Coronary artery (tissue), 2 donors: Measurements from ENCODE around the gene GNA15.

ENCODE experiments used
- DNase-seq: peaks from one replicate; pipeline ENCODE4 v3.0.0-alpha.2; 2017; ENCODE audit warnings: low spot score
- H3K27ac ChIP-seq, 2 donors: fragments of 200-600 bp; sonication (generic); one replicate each; pipeline ENCODE4 v1.5.1; 2016 to 2019
- H3K4me3 ChIP-seq: fragments of 200-600 bp; sonication (generic); 2 replicates; pipeline ENCODE4 v1.5.1; 2016; ENCODE audit warnings: mild to moderate bottlenecking, moderate library complexity
- CTCF ChIP-seq: fragments of 200-600 bp; sonication (generic); IDR thresholded peaks from one replicate; pipeline ENCODE4 v1.5.1; 2019; ENCODE audit warnings: antibody characterized with exemption

Gene GNA15

GRCh38 chr19:3100747-3101730 is 34.8 kb upstream of the GNA15 start:
- H3K4me3 ChIP-seq: no peak overlapping the region
- peak overlapping the region in 1 of 2 donors; percentile 7 for H3K27ac ChIP-seq
- no peak for TF ChIP-seq CTCF

GRCh38 chr19:3102239-3103140 is 33.3 kb upstream of the GNA15 start:
- Histone ChIP-seq H3K4me3 (no peak overlapping the region), H3K27ac (no peak overlapping the region)
- no peak for DNase-seq
- no peak for TF ChIP-seq CTCF

More at GRCh38 chr19:3100747-3101730, 34.8 kb upstream of the GNA15 start:
- DNase-seq: no peak

- H3K27ac ChIP-seq: no peak overlapping the region
- DNase-seq: no peak
- no peak for TF ChIP-seq CTCF
- no peak overlapping the region for H3K4me3 ChIP-seq
These were observed 31.2 kb upstream of the GNA15 start for GRCh38 chr19:3104708-3104983.

- TF ChIP-seq CTCF: no peak
- Histone ChIP-seq H3K4me3 (no peak overlapping the region), H3K27ac (no peak overlapping the region)
- no peak for DNase-seq
These were observed 30.0 kb upstream of the GNA15 start for GRCh38 chr19:3105641-3106508.

- TF ChIP-seq CTCF: no peak
- no peak overlapping the region for H3K4me3 ChIP-seq
- no peak for DNase-seq
- H3K27ac ChIP-seq: no peak overlapping the region
These were observed 29.2 kb upstream of the GNA15 start for GRCh38 chr19:3106509-3107141.

- DNase-seq: no peak
- no peak overlapping the region for H3K27ac ChIP-seq
- no peak overlapping the region for H3K4me3 ChIP-seq
- no peak for TF ChIP-seq CTCF
These were observed 28.2 kb upstream of the GNA15 start for GRCh38 chr19:3107658-3108057.
